ENCODE measurements around the gene FAT2. TPM values are rescaled to one million over a fixed set of nuclear protein-coding genes. Genes with fewer than 3 reads are reported as not detected.

The FAT2 gene
- polyA plus RNA-seq (ENCODE audit: insufficient read length in 4 of 4) = 10 to 100 TPM in 1 of 4 donors, 1 to 10 TPM in 3; 5.7 to 11.0 (median 6.7) TPM

DNA sequence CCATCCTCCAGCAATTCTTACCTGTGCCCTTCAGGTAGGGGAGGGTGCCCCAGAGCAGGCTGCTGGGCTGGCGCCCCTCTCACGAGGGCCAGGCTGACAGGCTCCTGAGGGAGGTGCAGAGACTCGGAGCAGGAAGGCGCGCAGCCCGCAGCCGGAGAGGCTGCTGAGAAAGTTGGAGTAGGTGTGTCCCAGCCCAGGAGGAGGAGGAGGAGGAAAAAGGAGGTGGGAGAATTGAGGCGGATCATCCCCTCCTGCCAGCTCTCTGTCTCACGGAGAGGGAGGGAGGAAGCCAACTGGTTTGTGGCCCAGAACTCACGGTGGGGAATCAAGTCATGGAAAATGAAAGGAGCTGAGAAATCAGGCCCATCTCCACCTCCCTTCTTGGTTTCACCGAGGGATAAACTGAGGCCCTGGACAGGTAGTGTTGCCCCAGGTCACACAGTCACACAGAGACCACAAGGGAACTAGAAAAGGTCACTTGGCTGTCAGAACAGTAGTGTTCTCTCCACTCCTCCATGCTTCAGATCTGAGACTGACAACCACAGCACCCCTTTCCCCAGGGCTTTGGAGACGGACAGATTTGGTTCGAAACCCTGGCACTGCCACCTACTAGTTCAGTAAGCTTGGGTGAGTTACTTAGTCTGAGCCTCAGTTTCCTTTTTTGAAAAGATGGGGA is at the start of gene FAT2:
FAT2 (minus strand) TSS at position 188 of the 676 bp plus-strand sequence. CDS start 22,400 bp downstream, outside the sequence.
- DNase-seq (ENCODE audit: low read depth in 4 of 4, low spot score in 2 of 4) = no peak

DNA sequence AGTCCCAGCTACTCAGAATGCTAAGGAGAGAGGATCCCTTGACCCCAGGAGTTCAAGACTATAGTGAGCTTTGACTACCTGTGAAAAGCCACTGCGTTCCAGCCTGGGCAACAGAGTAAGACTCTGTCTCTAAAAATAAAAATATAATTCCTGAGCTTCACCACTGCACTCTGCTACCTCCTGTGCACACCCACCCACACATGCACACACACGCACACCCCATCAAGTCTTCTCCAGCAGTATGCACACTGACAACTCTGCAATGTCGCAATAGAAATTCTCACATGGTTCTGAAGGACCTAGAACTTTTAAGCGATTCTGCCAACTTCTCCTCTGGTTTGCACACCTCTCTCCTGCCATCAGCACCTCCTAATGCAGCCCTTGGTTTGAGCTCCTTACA is 47.5 kb upstream of the FAT2 start:
- no peak for DNase-seq (ENCODE audit: low read depth in 4 of 4, low spot score in 2 of 4)

GRCh38 chr5:151637676-151638075 is 46.5 kb upstream of the FAT2 start:
- DNase-seq (ENCODE audit: low read depth in 4 of 4, low spot score in 2 of 4) = no peak

- no peak for DNase-seq (ENCODE audit: low read depth in 4 of 4, low spot score in 2 of 4)
Measured at GRCh38 chr5:151633892-151634291, 42.8 kb upstream of the FAT2 start.

DNA sequence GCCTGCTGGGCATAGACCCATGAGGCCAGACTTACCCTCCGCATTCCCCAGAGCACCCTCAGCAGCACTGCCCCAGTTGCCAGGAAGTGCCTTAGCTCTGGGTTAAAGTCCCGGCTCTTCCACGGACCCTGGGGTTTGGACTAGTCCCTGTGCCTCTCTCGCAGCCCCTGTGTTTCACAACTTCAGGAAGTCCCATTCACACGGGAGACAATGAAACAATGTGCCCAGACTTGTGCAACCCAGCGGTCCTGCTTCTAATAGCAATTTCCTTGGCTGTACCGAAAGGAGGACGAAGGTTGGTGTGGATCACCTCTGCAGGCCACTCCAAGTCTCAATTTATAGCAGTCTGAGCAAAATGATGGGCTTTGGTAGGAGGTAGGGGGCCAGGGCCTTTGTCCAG is 41.8 kb upstream of the FAT2 start:
- no peak for DNase-seq (ENCODE audit: low read depth in 4 of 4, low spot score in 2 of 4)

- DNase-seq (ENCODE audit: low read depth in 4 of 4, low spot score in 2 of 4) = no peak
Measured at GRCh38 chr5:151632524-151632923, 41.4 kb upstream of the FAT2 start.

GRCh38 chr5:151631941-151632340 is 40.8 kb upstream of the FAT2 start:
- DNase-seq (ENCODE audit: low read depth in 4 of 4, low spot score in 2 of 4) = no peak

DNA sequence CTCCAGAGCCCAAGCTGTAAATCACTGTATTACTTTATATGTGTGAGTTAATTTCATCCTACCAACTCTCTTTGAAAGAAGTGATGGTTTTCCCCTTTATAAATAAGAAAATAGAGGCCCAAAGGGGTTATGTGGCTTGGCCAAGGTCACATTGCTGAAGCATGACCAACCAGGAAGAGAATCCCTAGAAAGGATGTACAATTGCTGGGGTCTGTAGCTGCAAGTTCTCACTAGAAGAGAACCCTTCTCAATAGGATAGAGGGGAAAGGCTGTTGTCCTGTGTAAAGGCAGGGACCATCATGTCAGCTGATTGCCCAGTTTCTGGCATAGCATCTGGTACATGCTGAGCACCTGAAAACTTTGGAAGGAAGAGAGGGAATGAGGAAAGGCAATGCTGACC is 39.0 kb upstream of the FAT2 start:
- DNase-seq (ENCODE audit: low read depth in 4 of 4, low spot score in 2 of 4) = no peak

- no peak for DNase-seq (ENCODE audit: low read depth in 4 of 4, low spot score in 2 of 4)
Measured at GRCh38 chr5:151628112-151628823, 37.1 kb upstream of the FAT2 start.

GRCh38 chr5:151627650-151628049 is 36.5 kb upstream of the FAT2 start:
- DNase-seq (ENCODE audit: low read depth in 4 of 4, low spot score in 2 of 4) = no peak

GRCh38 chr5:151625285-151625684 is 34.2 kb upstream of the FAT2 start:
- no peak for DNase-seq (ENCODE audit: low read depth in 4 of 4, low spot score in 2 of 4)

DNA sequence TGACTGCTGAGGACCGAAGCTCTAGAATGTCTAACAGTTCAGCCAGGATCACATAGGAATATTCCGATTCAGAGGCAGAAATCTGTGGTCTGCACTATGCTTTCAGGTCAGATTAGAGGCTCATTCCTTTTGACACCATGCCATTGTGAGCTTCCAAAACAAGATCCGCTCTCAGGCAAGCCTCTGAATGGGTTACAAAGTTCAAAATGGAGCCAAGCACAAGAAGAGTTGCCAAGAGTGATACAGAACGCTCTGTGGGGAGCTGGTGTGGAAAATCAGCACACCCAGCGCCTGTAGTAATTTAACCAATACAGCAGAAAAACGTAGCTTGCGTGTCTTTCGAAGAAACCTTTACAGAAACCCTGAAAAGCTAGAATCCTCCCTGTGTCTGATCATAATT is 33.3 kb upstream of the FAT2 start:
- no peak for DNase-seq (ENCODE audit: low read depth in 4 of 4, low spot score in 2 of 4)

DNA sequence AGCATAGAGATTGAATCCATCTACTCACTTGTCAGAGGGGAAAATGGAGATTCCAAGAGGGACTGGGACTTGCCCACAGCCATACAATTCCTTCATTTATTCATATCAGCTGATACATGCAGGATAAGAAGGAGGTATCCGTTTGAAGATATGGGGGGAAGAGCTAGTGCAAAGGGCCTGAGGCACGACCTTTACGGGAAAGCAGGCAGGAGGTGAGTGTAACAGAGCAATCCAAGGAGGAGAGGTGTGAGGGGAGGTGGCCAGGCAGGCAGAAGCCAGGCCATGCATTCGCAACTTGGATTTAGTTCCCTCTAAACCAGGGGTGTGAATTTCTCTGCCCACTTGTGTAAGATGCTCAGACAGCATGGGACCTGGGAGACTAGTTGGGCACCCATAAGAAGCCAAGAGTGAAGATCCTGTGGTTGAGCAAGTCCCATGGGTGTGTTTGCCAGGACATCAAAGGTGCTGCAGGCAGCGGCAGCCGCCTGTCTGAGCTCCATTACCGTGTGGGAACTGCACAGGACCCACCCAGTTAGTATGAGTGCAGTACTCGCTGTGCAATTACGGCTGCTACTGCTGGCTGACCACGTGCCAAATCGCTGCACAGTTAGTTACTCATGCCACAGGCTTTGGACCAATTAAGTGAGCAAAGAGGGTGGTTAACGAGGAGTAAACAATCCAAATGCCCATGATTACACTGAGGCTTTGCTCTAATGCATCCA is 31.4 kb upstream of the FAT2 start:
- DNase-seq (ENCODE audit: low read depth in 4 of 4, low spot score in 2 of 4) = no peak

GRCh38 chr5:151620461-151620840 is 29.3 kb upstream of the FAT2 start:
- DNase-seq (ENCODE audit: low read depth in 4 of 4, low spot score in 2 of 4) = no peak

GRCh38 chr5:151619812-151620460 is 28.8 kb upstream of the FAT2 start:
- no peak for DNase-seq (ENCODE audit: low read depth in 4 of 4, low spot score in 2 of 4)

- no peak for DNase-seq (ENCODE audit: low read depth in 4 of 4, low spot score in 2 of 4)
Measured at GRCh38 chr5:151618907-151619306, 27.8 kb upstream of the FAT2 start.

DNA sequence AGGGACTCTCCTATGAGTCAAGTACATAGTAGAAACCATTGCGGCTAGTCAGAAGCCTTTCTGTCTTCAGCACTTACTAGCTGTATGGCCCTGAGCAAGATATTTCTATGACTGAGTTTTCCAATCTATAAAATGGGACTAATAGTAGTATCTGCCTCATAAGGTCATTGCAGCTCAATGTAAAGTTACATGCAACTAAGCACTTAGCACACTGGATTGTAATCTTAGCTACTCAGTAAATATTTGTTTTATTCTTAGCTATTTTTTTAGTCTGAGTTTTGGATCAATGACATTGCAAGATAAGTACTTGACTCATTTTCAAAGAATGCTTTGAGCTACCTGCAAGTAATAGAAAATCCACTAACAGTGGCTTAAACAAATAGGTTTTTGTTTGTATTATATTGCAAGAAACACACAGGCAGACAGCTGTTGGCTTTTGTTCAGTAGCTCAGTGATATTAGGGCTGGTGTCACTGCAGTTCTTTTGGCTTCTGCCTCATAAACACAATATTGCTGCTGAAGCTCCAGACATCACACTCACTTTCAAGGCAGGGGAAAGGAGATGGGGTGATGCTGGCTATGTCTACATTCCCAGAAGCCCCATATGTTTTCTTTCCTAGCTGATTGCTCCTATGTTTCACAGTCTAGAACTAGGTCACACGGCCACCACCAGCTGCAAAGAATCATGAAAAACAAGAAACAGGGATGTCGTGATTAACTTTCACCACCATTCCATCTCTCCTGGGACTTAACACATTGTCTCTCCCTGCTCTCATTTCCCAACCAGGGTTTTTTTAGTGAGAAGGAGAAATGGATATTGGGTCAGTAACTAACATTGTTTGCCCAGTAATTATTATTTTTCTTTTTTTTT is 26.9 kb upstream of the FAT2 start:
- no peak for DNase-seq (ENCODE audit: low read depth in 4 of 4, low spot score in 2 of 4)

- DNase-seq (ENCODE audit: low read depth in 4 of 4, low spot score in 2 of 4) = no peak
Measured at GRCh38 chr5:151617383-151617840, 26.3 kb upstream of the FAT2 start.

GRCh38 chr5:151615431-151615830 is 24.3 kb upstream of the FAT2 start:
- no peak for DNase-seq (ENCODE audit: low read depth in 4 of 4, low spot score in 2 of 4)

- DNase-seq (ENCODE audit: low read depth in 4 of 4, low spot score in 2 of 4) = no peak
Measured at GRCh38 chr5:151614565-151614964, 23.4 kb upstream of the FAT2 start.

Measured in left renal cortex interstitium (tissue), 4 donors.